ENCODE measurements around the gene CEP192.

The CEP192 gene

DNA sequence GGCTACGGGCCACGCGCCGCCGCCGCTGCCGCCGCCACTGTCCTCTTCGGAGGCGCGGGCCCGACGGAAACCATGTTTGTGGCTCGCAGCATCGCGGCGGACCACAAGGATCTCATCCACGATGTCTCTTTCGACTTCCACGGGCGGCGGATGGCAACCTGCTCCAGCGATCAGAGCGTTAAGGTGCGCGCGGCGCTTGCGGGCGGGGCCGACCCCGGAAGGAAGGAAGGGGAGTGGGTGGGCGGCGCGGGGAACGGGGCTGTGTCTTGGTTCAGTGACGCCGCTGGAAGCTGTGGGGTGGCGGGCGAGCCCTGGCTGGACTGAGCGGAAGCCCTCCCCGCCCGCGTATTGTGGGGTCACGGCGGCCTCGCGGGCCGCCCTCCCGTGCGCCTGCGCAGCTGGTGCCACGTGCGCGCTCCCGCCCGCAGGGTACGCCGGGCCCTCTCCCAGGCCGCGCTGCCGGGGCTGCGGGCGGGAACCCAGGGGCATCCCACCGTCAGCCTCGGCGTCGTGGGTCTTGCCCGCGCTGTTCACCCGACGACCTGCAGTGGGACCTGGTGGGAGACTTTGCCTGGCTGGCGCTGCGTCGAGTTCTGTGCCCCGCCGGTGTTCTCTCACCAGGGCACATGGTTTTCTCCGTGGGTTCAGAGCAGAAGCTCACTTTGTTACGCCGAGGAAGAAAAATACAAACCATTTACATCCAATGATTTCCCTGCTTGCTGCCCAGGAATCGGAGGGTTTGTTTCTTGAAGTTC lies 42.9 kb upstream of the CEP192 start:
- TF ChIP-seq, protein P1, sequence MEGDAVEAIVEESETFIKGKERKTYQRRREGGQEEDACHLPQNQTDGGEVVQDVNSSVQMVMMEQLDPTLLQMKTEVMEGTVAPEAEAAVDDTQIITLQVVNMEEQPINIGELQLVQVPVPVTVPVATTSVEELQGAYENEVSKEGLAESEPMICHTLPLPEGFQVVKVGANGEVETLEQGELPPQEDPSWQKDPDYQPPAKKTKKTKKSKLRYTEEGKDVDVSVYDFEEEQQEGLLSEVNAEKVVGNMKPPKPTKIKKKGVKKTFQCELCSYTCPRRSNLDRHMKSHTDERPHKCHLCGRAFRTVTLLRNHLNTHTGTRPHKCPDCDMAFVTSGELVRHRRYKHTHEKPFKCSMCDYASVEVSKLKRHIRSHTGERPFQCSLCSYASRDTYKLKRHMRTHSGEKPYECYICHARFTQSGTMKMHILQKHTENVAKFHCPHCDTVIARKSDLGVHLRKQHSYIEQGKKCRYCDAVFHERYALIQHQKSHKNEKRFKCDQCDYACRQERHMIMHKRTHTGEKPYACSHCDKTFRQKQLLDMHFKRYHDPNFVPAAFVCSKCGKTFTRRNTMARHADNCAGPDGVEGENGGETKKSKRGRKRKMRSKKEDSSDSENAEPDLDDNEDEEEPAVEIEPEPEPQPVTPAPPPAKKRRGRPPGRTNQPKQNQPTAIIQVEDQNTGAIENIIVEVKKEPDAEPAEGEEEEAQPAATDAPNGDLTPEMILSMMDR (IDR thresholded peaks at IDR 0.05; ENCODE audit: low read depth, low read length, missing control alignments): no peak
- in situ Hi-C loops (cut with HindIII; ENCODE audit: low sequenced_read_pairs): no loop called here
- peak overlapping the region; percentile 57 for H3K4me3 ChIP-seq (ENCODE audit: low read depth, low read length)
- DNase-seq (ENCODE audit: low read depth): peak; percentile 79

DNA sequence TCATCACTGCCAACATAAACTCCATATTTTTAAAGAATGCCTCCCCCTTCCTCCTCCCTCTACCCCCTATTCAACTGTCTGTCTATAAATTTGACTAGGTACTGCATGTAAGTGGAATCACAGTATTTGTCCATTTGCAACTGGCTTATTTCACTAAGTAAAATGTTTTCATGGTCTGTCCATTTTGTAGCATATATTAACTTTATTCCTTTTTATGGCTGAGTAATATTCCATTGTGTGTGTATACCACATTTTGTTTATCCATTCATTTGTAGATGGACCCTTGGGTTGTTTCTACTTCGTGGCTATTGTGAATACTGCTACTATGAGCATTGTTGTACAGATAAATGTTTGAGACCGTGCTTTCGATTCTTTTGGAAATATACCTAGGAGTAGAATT lies 32.7 kb upstream of the CEP192 start:
- in situ Hi-C loops (cut with HindIII; ENCODE audit: low sequenced_read_pairs): no loop called here
- TF ChIP-seq, protein P1 (IDR thresholded peaks at IDR 0.05; ENCODE audit: low read depth, low read length, missing control alignments): no peak
- H3K4me3 ChIP-seq (ENCODE audit: low read depth, low read length): no peak overlapping the region
- DNase-seq (ENCODE audit: low read depth): no peak

DNA sequence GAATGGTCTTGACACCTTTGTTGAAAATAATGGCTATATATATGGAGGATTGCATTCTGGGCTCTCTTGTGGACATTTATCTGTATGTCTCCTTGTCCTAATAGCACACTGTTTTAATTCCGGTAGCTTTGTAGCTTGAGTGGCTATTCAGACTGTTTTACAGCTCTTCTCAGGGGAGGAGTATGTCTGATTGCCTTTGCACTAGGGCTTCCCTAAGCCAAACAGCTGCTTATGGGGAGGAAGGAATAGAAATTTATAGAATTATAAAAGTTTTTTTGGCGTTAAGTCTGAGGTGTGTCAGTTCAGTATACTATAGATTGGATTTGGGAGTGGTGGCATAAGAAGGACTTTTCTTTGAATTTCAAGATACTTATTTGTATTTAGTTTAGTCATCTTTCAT lies 30.8 kb upstream of the CEP192 start:
- in situ Hi-C loops (cut with HindIII; ENCODE audit: low sequenced_read_pairs): no loop called here
- TF ChIP-seq, protein P1 (IDR thresholded peaks at IDR 0.05; ENCODE audit: low read depth, low read length, missing control alignments): no peak
- DNase-seq (ENCODE audit: low read depth): no peak
- H3K4me3 ChIP-seq (ENCODE audit: low read depth, low read length): no peak overlapping the region

DNA sequence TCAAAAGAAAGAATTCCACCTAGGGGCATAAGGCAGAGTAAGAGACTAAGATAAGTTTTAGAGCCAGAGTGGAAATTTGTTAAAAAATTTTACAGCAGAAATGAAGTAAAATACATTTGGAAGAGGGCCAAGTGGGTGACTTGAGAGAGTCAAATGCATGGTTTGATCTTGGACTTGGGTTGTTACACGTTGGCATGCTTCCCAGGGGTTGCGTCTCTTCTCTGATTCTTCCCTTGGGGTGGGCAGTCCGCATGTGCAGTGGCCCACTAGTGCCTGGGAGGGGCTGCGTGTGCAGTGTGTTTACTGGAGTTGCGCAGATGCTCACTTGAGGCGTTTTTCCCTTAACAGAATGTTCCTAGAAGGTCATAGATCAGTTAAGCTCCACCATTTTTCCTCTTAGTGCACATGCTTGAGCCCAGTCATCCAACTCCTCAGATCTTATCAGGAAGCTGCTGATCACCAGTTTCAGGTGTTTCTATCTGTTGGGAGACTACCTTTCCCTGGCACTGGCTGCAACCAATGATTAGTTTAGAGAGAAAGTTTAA lies 30.2 kb upstream of the CEP192 start:
- in situ Hi-C loops (cut with HindIII; ENCODE audit: low sequenced_read_pairs): no loop called here
- TF ChIP-seq, protein P1 (IDR thresholded peaks at IDR 0.05; ENCODE audit: low read depth, low read length, missing control alignments): no peak

DNA sequence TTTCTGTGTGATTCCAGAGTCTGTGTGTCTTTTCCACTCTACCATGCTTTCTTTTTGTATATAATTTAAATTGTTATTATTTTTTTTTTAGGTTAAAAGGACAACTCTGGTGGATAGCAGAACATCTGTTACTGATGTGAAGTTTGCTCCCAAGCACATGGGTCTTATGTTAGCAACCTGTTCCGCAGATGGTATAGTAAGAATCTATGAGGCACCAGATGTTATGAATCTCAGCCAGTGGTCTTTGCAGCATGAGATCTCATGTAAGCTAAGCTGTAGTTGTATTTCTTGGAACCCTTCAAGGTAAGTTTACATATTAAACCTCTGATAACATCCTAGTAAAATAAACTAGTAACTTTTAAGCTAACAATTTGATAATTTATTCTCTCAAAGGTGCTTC lies 28.1 kb upstream of the CEP192 start:
- no peak for DNase-seq (ENCODE audit: low read depth)
- H3K4me3 ChIP-seq (ENCODE audit: low read depth, low read length): no peak overlapping the region
- in situ Hi-C loops (cut with HindIII; ENCODE audit: low sequenced_read_pairs): no loop called here
- TF ChIP-seq, protein P1 (IDR thresholded peaks at IDR 0.05; ENCODE audit: low read depth, low read length, missing control alignments): no peak

More for the DNA sequence above, 30.2 kb upstream of the CEP192 start:
- no peak overlapping the region for H3K4me3 ChIP-seq (ENCODE audit: low read depth, low read length)
- DNase-seq (ENCODE audit: low read depth): no peak

DNA sequence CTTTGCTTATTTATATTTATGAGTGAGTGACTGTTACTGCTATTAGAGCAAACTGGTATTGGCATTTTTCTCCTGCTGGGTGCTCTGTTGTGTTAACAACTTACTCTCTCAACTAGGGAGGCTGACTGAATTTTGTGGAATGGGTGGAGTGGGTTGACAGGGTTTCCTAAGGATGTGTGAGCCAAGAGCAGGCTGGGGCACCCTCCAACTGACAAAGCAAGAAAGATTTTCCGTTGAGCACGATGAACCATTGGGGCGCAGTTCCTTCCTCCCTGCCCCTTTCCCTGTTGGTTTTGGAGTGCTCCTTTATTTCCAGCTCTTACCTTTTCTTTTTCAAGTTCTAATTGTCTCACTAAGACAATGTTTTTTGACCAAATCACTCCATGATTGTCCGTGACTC lies 23.0 kb upstream of the CEP192 start:
- TF ChIP-seq, protein P1 (IDR thresholded peaks at IDR 0.05; ENCODE audit: low read depth, low read length, missing control alignments): no peak
- in situ Hi-C loops (cut with HindIII; ENCODE audit: low sequenced_read_pairs): no loop called here
- no peak for DNase-seq (ENCODE audit: low read depth)
- no peak overlapping the region for H3K4me3 ChIP-seq (ENCODE audit: low read depth, low read length)
